OCI-LY7 (cell line): ENCODE data around the gene SYCP1.

ENCODE experiments used
- EZH2phosphoT487 ChIP-seq: fragments of 200-600 bp; sonication (generic); IDR thresholded peaks from 2 replicates; pipeline ENCODE4 v1.6.1; 2018; ENCODE audit warnings: low read depth, borderline replicate concordance, mild to moderate bottlenecking, mixed run types, antibody characterized with exemption, low read length, moderate library complexity, mixed read lengths
- TF ChIP-seq, protein P1 (sequence below): fragments of 200-600 bp; sonication (generic); conservative IDR thresholded peaks from 2 replicates; pipeline ENCODE4 v1.5.1; 2014; ENCODE audit warnings: mild to moderate bottlenecking, antibody characterized with exemption, low read length, moderate library complexity, mixed read lengths

DNA sequence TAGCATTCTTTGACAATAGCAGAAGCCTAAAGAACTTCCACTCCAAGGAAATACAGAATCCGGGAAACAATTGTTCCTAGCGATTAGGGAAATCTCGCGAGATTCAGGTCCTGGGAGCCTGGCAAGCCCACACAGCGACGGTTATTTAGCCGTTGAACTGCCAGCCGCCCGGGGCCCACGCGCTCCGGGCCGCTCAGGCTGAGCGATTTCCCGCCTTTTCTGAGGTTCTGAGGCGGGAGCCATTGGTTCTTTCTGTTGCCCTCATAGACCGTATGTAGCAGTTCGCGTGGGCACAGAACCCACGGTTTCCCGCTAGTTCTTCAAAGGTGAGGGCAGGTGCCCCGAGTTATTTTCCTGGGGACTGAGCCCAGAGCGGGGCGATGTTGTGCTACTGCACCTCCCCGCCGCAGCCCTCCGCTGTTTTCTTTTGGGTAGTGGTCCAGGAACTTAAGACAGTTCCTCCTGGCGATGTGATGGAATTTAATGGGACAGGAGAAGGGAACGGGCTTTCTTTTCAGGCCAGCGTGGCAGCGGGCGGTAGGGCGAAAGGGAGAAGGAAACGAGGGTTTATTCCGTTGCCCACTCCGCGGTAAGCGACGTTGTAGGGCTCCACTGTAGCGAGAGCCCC lies at the start of gene SYCP1:
- TF ChIP-seq, protein P1, sequence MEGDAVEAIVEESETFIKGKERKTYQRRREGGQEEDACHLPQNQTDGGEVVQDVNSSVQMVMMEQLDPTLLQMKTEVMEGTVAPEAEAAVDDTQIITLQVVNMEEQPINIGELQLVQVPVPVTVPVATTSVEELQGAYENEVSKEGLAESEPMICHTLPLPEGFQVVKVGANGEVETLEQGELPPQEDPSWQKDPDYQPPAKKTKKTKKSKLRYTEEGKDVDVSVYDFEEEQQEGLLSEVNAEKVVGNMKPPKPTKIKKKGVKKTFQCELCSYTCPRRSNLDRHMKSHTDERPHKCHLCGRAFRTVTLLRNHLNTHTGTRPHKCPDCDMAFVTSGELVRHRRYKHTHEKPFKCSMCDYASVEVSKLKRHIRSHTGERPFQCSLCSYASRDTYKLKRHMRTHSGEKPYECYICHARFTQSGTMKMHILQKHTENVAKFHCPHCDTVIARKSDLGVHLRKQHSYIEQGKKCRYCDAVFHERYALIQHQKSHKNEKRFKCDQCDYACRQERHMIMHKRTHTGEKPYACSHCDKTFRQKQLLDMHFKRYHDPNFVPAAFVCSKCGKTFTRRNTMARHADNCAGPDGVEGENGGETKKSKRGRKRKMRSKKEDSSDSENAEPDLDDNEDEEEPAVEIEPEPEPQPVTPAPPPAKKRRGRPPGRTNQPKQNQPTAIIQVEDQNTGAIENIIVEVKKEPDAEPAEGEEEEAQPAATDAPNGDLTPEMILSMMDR = no peak
- TF ChIP-seq EZH2phosphoT487 = no peak
